Measurements from ENCODE around the gene RAB3B. TPM values are rescaled to one million over a fixed set of nuclear protein-coding genes. Genes with fewer than 3 reads are reported as not detected.

The RAB3B gene
- polyA plus RNA-seq, 3 donors = under 0.01 TPM; not detected in 2

- H3K4me1 Mint-ChIP-seq = no peaks in the 10 kb centered on the region
- H3K36me3 ChIP-seq (replicated peaks in 1 of 2; ENCODE audit: control insufficient read depth in 1 of 2, insufficient read depth in 2 of 2, low read length in 2 of 2) = no peaks in the 10 kb centered on the region
- no peaks in the 10 kb centered on the region for H3K79me2 ChIP-seq (ENCODE audit: insufficient read depth, low read length)
- TF ChIP-seq, protein P1, sequence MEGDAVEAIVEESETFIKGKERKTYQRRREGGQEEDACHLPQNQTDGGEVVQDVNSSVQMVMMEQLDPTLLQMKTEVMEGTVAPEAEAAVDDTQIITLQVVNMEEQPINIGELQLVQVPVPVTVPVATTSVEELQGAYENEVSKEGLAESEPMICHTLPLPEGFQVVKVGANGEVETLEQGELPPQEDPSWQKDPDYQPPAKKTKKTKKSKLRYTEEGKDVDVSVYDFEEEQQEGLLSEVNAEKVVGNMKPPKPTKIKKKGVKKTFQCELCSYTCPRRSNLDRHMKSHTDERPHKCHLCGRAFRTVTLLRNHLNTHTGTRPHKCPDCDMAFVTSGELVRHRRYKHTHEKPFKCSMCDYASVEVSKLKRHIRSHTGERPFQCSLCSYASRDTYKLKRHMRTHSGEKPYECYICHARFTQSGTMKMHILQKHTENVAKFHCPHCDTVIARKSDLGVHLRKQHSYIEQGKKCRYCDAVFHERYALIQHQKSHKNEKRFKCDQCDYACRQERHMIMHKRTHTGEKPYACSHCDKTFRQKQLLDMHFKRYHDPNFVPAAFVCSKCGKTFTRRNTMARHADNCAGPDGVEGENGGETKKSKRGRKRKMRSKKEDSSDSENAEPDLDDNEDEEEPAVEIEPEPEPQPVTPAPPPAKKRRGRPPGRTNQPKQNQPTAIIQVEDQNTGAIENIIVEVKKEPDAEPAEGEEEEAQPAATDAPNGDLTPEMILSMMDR (IDR thresholded peaks at IDR 0.05) = no peak
- no peak overlapping the region for H3K4me2 ChIP-seq (replicated peaks; ENCODE audit: extremely low read depth, low read length, poor library complexity, severe bottlenecking)
- no peaks in the 10 kb centered on the region for H3K9me3 ChIP-seq (replicated peaks in 1 of 2; ENCODE audit: control insufficient read depth in 1 of 2, insufficient read depth in 1 of 2, low read length in 2 of 2)
- no peaks in the 10 kb centered on the region for H3K36me3 Mint-ChIP-seq
- no peak overlapping the region for H3K27ac ChIP-seq (ENCODE audit: low read depth in 1 of 2, low read length in 2 of 2)
- H2AFZ ChIP-seq (ENCODE audit: insufficient read depth, low read depth, low read length, poor library complexity, severe bottlenecking) = no peak overlapping the region
- peaks cover 0 to 2% of the 10 kb centered on the region in 2 donors for H3K27me3 ChIP-seq (ENCODE audit: control insufficient read depth in 2 of 2, insufficient read depth in 2 of 2, low read length in 2 of 2)
- no peak overlapping the region for H3K4me3 Mint-ChIP-seq
- H4K20me1 ChIP-seq (ENCODE audit: insufficient read depth, low read length) = no peaks in the 10 kb centered on the region
- peaks cover 7 to 29% (median 15%) of the 10 kb centered on the region in 3 donors for H3K27me3 Mint-ChIP-seq (ENCODE audit: low read depth in 3 of 3)
- DNase-seq = no peak
- 100% methylated on average over 2 of the region's 5 CpGs for WGBS (ENCODE audit: insufficient coverage)
- no peak overlapping the region for H3K9ac ChIP-seq (ENCODE audit: insufficient read depth, low read length, poor library complexity, severe bottlenecking)
- H3K4me3 ChIP-seq (replicated peaks in 1 of 3; ENCODE audit: low read depth in 2 of 3, low read length in 3 of 3) = no peak overlapping the region
- no peak overlapping the region for H3K27ac Mint-ChIP-seq
- peaks cover 0 to 4% (median 0%) of the 10 kb centered on the region in 7 donors for H3K9me3 Mint-ChIP-seq
- intact Hi-C loops (cut with micrococcal nuclease) = no loop called here
- no peaks in the 10 kb centered on the region for H3K4me1 ChIP-seq (ENCODE audit: control insufficient read depth in 1 of 2, insufficient read depth in 2 of 2, low read length in 2 of 2)
These were observed 73.7 kb downstream of the RAB3B start for GRCh38 chr1:51916587-51917405.

DNA sequence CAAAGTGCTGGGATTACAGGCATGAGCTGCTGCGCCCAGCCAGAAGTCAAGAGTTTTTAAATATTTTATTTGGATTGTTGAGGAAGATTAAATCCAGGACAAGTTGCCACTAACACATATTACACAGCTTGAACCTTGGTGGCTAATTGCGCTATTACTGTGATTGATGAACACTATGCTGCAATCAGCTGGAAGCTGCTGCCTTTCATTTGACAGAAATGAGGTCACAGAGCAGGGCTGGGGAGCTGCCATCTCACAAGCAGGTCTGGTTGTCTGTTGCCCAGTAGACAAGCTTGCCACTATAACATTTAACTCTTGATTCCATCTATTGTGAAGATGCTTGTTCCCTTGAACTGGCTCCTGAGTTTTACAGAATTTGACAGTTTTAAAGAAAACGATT, 74.5 kb downstream of the RAB3B start:
- Histone ChIP-seq H3K4me3 (replicated peaks in 1 of 3; ENCODE audit: low read depth in 2 of 3, low read length in 3 of 3) (no peak overlapping the region), H3K27me3 (ENCODE audit: control insufficient read depth in 2 of 2, insufficient read depth in 2 of 2, low read length in 2 of 2) (peaks cover 0 to 2% of the 10 kb centered on the region in 2 donors), H3K4me1 (ENCODE audit: control insufficient read depth in 1 of 2, insufficient read depth in 2 of 2, low read length in 2 of 2) (no peaks in the 10 kb centered on the region), H4K20me1 (ENCODE audit: insufficient read depth, low read length) (no peaks in the 10 kb centered on the region), H2AFZ (ENCODE audit: insufficient read depth, low read depth, low read length, poor library complexity, severe bottlenecking) (no peak overlapping the region), H3K4me2 (replicated peaks; ENCODE audit: extremely low read depth, low read length, poor library complexity, severe bottlenecking) (no peak overlapping the region), H3K27ac (ENCODE audit: low read depth in 1 of 2, low read length in 2 of 2) (no peak overlapping the region), H3K9ac (ENCODE audit: insufficient read depth, low read length, poor library complexity, severe bottlenecking) (no peak overlapping the region), H3K79me2 (ENCODE audit: insufficient read depth, low read length) (no peaks in the 10 kb centered on the region), H3K36me3 (replicated peaks in 1 of 2; ENCODE audit: control insufficient read depth in 1 of 2, insufficient read depth in 2 of 2, low read length in 2 of 2) (no peaks in the 10 kb centered on the region), H3K9me3 (replicated peaks in 1 of 2; ENCODE audit: control insufficient read depth in 1 of 2, insufficient read depth in 1 of 2, low read length in 2 of 2) (no peaks in the 10 kb centered on the region)
- peaks cover 0 to 4% (median 0%) of the 10 kb centered on the region in 7 donors for H3K9me3 Mint-ChIP-seq
- WGBS (ENCODE audit: insufficient coverage) = no CpG with 5 or more reads among the region's 3 CpGs
- H3K27me3 Mint-ChIP-seq (ENCODE audit: low read depth in 3 of 3) = peaks cover 7 to 28% (median 13%) of the 10 kb centered on the region in 3 donors
- no peaks in the 10 kb centered on the region for H3K36me3 Mint-ChIP-seq
- H3K4me3 Mint-ChIP-seq = no peak overlapping the region
- no peak overlapping the region for H3K27ac Mint-ChIP-seq
- no peak for DNase-seq
- H3K4me1 Mint-ChIP-seq = no peaks in the 10 kb centered on the region
- intact Hi-C loops (cut with micrococcal nuclease) = no loop called here
- TF ChIP-seq, protein P1 (IDR thresholded peaks at IDR 0.05) = no peak

Measured in CD14-positive monocyte (primary cell).